Ectodermal cell (in vitro differentiated cells): ENCODE results near the gene BMPR1A.
"Not testable (repeated sequence)": the region's sequence is repeated elsewhere in the genome, so short reads cannot be mapped to it uniquely, and the experiment has no call there.

Source experiments
- H3K27ac ChIP-seq: 2 replicates; pipeline ENCODE4 v1.7.0; 2013; ENCODE audit warnings: mild to moderate bottlenecking, low read depth, low read length; ENCODE audit not compliant: insufficient read depth, poor library complexity, severe bottlenecking
- H3K27me3 ChIP-seq: 2 replicates; pipeline ENCODE4 v1.7.0; 2013; ENCODE audit warnings: mild to moderate bottlenecking, low read length; ENCODE audit not compliant: insufficient read depth, control insufficient read depth, poor library complexity, severe bottlenecking
- H3K36me3 ChIP-seq: one replicate; pipeline ENCODE4 v1.7.0; 2013; ENCODE audit warnings: low read length; ENCODE audit not compliant: control insufficient read depth, insufficient read depth
- H3K4me1 ChIP-seq: one replicate; pipeline ENCODE4 v1.7.0; 2013; ENCODE audit warnings: low read length; ENCODE audit not compliant: control insufficient read depth, insufficient read depth
- H3K4me3 ChIP-seq: 2 replicates; pipeline ENCODE4 v1.7.0; 2013; ENCODE audit warnings: low read depth, low read length, control low read depth; ENCODE audit not compliant: insufficient read depth
- H3K9me3 ChIP-seq: 2 replicates; pipeline ENCODE4 v1.7.0; 2013; ENCODE audit warnings: mild to moderate bottlenecking, low read length, moderate library complexity; ENCODE audit not compliant: control insufficient read depth
- WGBS, 2 experiments: methylation state at CpG; one replicate each; pipeline ENCODE4 v1.1.7; 2013; ENCODE audit warnings: missing lambda C conversion rate in 2 of 2; 5-methylcytosine and 5-hydroxymethylcytosine counted together

The BMPR1A gene

DNA sequence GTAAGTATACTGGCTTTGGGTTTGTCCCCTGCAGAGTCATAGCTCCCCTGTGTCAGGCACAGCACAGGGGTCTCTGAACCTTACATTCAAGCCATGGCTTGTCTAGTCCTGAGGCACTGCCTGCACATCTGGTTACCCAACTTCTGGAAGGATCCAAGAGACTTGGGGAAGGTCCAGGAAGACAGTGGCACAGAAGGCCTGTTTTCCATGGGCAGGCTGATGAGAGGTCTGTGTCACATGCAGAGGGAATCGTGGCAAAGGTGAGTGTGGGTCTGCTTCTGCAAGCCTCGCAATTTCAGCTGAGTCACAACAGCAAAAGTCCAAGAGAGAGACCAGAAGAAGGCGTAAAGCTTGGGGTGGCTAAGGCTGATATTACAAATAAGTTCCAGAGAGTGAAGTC lies 28.4 kb upstream of the BMPR1A start:
- Histone ChIP-seq H3K27me3 (no peaks in the 10 kb centered on the region), H3K9me3 (no peaks in the 10 kb centered on the region), H3K4me3 (no peak overlapping the region), H3K36me3 (no peaks in the 10 kb centered on the region), H3K27ac (no peak overlapping the region), H3K4me1 (peaks cover 5% of the 10 kb centered on the region)
- 96% methylated on average over 3 of the region's 3 CpGs for WGBS, 2 experiments

DNA sequence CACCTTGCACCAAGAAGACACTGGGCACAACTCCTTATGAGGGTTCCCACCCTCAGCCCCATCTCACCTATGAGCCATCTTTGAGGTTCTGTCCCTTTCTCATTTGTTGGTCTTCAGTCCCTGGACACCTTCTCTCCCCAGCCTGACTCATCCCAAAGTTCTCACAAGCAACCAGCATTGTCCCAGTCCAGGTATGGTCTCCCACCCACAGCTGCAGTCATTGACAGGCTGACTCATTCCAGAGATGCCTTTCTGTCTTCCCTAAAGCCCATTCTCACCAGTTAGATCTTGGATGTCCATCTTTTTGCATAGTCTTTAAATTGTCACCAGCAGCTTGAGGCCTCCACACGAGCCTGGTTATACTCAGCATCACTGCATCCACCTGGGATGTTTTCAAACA lies 26.7 kb upstream of the BMPR1A start:
- Histone ChIP-seq H3K36me3 (no peaks in the 10 kb centered on the region), H3K27me3 (no peaks in the 10 kb centered on the region), H3K4me1 (peaks cover 11% of the 10 kb centered on the region), H3K27ac (no peak overlapping the region), H3K9me3 (no peaks in the 10 kb centered on the region), H3K4me3 (no peak overlapping the region)
- WGBS, 2 experiments = 83 to 88% methylated on average over 1 of the region's 1 CpG

DNA sequence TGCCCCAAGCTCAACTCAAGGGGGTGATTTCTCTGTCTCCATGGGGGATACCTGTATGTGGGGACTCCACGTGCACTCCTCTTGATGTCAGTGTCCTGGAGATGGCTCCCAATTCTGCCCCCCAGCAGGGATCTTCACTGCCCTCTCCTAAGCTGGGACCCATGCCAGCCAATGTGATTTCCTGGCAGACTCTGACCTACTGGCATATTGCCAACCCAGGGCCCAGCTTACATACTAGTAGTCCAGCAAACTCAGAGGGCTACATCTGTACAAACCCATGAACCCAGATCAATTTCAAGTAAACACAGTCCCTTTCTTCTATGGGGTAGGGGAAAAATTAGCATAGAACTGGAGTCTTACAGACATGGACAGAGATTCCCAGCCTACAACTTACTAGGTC lies 26.2 kb upstream of the BMPR1A start:
- WGBS, 2 experiments = 90 to 98% methylated on average over 1 of the region's 1 CpG
- H3K27ac ChIP-seq = no peak overlapping the region

DNA sequence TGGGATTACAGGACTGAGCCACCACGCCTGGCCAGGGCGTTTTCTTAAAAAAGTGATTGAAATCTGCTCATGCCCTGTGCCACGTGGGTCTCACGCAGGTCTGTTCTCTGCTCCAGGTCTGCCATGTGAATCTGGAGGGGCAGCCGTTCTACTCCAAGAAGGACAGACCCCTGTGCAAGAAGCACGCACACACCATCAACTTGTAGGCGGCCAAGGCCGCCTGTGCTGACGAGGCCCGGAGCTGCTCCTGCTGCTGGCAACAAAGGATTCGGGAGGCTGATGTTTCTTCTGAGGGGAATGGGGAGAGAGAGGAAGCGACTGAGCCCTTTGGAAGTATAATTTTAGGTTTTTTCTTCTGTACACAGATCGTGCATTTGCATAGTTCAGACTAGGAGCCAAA lies 23.6 kb upstream of the BMPR1A start:
- Histone ChIP-seq H3K27me3 (no peaks in the 10 kb centered on the region), H3K9me3 (no peaks in the 10 kb centered on the region), H3K27ac (no peak overlapping the region), H3K4me1 (peaks cover 11% of the 10 kb centered on the region), H3K36me3 (no peaks in the 10 kb centered on the region), H3K4me3 (no peak overlapping the region)
- whole genome bisulfite sequencing, 2 experiments = 76 to 78% methylated on average over 13 of the region's 13 CpGs

More for the DNA sequence above, 26.2 kb upstream of the BMPR1A start:
- Histone ChIP-seq H3K4me1 (peaks cover 11% of the 10 kb centered on the region), H3K27me3 (no peaks in the 10 kb centered on the region), H3K4me3 (no peak overlapping the region), H3K9me3 (no peaks in the 10 kb centered on the region), H3K36me3 (no peaks in the 10 kb centered on the region)

DNA sequence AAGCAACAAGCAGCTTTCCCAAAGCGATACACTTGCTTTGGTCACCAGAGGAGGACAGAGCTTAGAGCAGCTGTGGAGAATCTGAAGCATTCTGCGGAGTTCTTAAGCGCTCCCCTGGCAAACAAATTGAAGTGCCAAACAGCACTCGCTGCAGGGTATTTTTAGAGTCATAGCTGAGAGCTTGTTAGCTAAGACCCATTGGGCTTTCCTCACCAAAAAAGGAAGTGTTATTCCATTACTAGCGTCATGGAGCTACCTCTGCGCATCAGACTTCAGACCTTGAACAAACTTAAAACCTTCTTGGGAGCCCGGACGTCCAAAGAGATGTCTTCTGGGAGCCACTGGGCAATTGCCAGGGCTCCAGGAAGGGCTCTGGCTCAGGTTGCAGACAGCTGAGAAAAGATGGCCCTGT lies 23.2 kb upstream of the BMPR1A start:
- no peaks in the 10 kb centered on the region for H3K27me3 ChIP-seq
- H3K4me1 ChIP-seq = peaks cover 11% of the 10 kb centered on the region
- WGBS, 2 experiments = 86 to 87% methylated on average over 8 of the region's 8 CpGs
- H3K4me3 ChIP-seq = no peak overlapping the region
- H3K36me3 ChIP-seq = no peaks in the 10 kb centered on the region
- no peak overlapping the region for H3K27ac ChIP-seq
- H3K9me3 ChIP-seq = no peaks in the 10 kb centered on the region

DNA sequence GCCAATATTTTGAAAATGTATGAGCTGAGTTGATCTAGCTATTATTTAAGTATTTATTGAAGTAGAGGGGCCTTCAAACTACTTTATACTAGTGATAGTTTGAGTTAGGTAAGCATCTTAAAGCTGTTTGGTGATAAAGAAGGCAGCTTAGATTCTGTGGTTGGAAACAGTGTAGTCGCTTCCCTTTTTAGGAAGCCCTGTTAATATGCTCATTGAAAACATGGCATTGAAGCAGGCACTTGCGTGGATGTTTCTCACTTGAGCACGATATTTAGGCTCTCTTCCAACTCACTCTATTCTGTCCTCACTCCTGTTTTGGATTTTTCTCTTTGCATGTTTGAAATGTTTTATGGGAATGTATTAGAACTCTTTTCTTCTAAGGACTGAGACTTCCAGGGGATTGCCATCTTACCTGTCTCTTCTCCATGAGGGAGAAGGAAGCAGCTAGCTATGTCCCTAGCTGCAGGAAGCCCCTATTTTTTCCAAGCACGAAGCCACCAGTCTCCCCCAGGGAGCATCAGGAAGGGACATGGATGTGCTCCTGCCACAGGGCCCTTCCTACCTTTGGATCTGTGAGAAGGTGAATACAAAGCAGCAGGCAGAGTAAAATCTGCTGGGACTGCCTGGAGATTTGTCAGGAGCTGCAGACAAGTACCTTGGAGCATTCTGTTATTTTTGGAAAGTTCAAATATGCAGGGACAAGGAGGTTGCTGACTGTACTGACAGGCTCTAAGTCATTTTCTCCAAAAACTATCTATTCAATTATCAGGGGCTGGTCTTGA lies 22.0 kb upstream of the BMPR1A start:
- Histone ChIP-seq H3K27me3 (no peaks in the 10 kb centered on the region), H3K36me3 (no peaks in the 10 kb centered on the region), H3K4me3 (no peak overlapping the region), H3K27ac (no peak overlapping the region), H3K4me1 (peaks cover 11% of the 10 kb centered on the region), H3K9me3 (no peaks in the 10 kb centered on the region)
- 89 to 93% methylated on average over 4 of the region's 4 CpGs for WGBS, 2 experiments

DNA sequence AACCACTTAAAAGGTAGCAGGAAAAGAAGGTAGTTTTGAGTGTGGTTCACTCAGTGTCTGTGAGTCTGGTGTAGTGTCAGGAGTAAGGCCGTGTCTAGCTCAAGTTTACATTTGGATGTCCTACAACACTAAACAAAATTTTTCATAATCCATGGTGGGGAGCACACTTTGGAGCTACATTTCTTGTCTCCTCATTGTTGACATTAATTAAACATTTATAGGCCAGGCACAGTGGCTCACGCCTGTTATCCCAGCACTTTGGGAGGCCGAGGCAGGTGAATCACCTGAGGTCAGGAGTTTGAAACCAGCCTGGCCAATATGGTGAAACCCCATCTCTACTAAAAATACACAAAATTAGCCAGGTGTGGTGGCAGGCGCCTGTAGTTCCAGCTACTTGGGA lies 21.1 kb upstream of the BMPR1A start:
- WGBS, 2 experiments = 91 to 95% methylated on average over 4 of the region's 4 CpGs
- not testable (repeated sequence) for H3K27me3 ChIP-seq, H3K27ac ChIP-seq

DNA sequence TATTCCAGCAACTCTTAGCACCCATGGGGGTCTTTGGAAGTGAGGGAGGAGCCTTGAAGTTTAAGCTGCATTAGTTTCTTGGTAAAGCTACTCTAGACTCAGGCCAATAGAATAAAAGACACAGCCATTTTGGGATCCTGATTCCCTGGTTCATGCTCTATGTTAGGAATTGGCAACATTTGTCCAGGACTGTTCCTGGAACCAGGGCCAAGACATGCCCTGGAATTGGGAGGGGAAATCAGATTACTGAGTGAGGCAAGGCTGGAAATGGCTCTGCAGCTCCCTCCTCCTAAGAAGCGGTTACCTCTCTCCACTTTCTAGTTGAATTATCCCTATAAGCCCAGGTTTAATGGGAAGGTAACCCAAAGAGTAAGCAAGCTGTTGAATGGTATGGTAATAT lies 14.2 kb upstream of the BMPR1A start:
- Histone ChIP-seq H3K4me1 (no peaks in the 10 kb centered on the region), H3K27me3 (no peaks in the 10 kb centered on the region), H3K27ac (no peak overlapping the region), H3K36me3 (no peaks in the 10 kb centered on the region), H3K4me3 (no peak overlapping the region), H3K9me3 (no peaks in the 10 kb centered on the region)
- WGBS, 2 experiments = 94% methylated on average over 1 of the region's 1 CpG; no CpG with 5 or more reads in 1 of the 2 experiments

More for the DNA sequence above, 21.1 kb upstream of the BMPR1A start:
- not testable (repeated sequence) for H3K4me3 ChIP-seq, H3K36me3 ChIP-seq, H3K9me3 ChIP-seq
- H3K4me1 ChIP-seq = peaks cover 11% of the 10 kb centered on the region

DNA sequence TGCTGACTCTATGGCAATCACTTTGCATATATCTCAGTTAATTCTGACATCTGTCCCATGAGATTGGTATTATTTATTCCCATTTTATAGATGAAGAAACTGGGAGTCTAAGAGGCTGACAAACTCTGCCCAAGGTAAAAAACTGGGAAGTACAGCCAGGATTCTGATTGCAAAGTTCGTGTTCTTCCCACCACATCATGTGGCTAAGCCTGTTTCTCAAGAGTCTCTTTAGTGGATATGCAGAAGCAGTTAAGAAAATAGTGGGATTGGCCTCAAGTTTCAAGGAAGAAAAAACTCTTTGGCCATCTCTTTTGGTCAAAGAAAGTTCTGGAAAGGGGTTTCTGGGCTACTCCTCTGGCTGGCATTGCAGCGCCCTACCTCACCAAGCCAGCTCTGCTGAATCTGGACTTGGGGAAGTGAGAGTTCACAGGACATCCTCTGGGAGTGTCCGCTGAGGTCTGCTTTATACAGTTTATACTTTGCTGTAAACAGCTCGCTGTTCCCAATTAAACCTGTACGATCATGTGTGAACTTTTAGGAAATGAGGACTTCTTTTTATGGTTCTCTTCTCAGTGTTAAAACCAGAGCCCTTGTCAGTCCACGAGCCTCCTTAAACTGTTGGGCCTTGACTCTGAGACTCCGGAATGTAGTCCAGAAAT lies 12.2 kb upstream of the BMPR1A start:
- Histone ChIP-seq H3K36me3 (no peaks in the 10 kb centered on the region), H3K9me3 (no peaks in the 10 kb centered on the region), H3K4me3 (no peak overlapping the region), H3K27ac (no peak overlapping the region), H3K27me3 (no peaks in the 10 kb centered on the region), H3K4me1 (no peaks in the 10 kb centered on the region)
- 87 to 88% methylated on average over 7 of the region's 7 CpGs for WGBS, 2 experiments

DNA sequence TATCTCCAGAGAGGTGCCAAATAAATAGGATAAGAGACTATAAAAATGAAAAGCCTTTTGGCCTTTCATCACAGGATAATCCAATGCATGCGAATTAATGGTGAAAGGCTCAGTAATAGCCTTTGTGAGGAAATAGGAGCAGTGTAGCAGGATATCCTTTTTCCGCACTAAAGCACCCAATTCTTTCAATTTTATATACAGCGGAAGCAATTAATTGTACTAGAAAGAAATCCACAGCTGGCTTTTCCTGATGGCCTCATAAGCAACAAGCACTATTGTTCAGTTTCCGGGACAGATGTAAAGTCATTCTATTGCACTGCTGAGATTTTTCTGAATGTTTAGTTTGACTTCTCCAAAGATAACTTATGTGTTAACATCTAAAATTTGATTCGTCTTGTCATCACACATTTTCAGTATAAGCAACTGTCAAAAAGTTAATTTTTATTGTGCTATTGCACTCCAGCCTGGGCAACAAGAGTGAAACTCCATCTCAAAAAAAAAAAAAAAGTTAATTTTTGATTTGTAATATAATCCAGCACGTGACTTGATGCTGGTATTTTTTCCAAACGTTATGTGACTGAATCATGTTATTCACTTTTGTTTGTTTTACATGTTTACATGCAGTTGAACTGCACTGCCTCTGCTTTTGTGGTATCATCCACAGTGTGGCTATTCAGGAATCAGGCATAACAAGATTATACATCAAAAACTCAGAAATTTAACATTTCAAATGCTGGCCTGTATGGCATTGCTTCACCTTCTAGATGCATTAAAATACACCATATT lies 8.4 kb upstream of the BMPR1A start:
- no peak overlapping the region for H3K4me3 ChIP-seq
- no peak overlapping the region for H3K27ac ChIP-seq
- H3K9me3 ChIP-seq = no peaks in the 10 kb centered on the region
- H3K4me1 ChIP-seq = no peaks in the 10 kb centered on the region
- WGBS, 2 experiments = 89 to 91% methylated on average over 7 of the region's 7 CpGs
- no peaks in the 10 kb centered on the region for H3K27me3 ChIP-seq
- no peaks in the 10 kb centered on the region for H3K36me3 ChIP-seq
